ENCODE results near the gene AKT3. TPM values are rescaled to one million over a fixed set of nuclear protein-coding genes. Genes with fewer than 3 reads are reported as not detected.
"Not testable (repeated sequence)": the region's sequence is repeated elsewhere in the genome, so short reads cannot be mapped to it uniquely, and the experiment has no call there.

The AKT3 gene
- total RNA-seq, 4 donors from 2014 or later: 3.8 to 31.7 (median 8.6) TPM

- Histone ChIP-seq H3K9me3 (no peaks in the 10 kb centered on the region), H3K27me3 (no peaks in the 10 kb centered on the region), H3K4me3 (no peak overlapping the region), H3K4me1 (no peaks in the 10 kb centered on the region), H3K36me3 (no peaks in the 10 kb centered on the region), H3K27ac (no peak overlapping the region)
- DNase-seq (ENCODE audit: low spot score in 2 of 2): no peak
- TF ChIP-seq POLR2A (IDR thresholded peaks at IDR 0.05): no peak
- TF ChIP-seq EP300 (IDR thresholded peaks at IDR 0.05): no peak
- TF ChIP-seq, protein P1, sequence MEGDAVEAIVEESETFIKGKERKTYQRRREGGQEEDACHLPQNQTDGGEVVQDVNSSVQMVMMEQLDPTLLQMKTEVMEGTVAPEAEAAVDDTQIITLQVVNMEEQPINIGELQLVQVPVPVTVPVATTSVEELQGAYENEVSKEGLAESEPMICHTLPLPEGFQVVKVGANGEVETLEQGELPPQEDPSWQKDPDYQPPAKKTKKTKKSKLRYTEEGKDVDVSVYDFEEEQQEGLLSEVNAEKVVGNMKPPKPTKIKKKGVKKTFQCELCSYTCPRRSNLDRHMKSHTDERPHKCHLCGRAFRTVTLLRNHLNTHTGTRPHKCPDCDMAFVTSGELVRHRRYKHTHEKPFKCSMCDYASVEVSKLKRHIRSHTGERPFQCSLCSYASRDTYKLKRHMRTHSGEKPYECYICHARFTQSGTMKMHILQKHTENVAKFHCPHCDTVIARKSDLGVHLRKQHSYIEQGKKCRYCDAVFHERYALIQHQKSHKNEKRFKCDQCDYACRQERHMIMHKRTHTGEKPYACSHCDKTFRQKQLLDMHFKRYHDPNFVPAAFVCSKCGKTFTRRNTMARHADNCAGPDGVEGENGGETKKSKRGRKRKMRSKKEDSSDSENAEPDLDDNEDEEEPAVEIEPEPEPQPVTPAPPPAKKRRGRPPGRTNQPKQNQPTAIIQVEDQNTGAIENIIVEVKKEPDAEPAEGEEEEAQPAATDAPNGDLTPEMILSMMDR (IDR thresholded peaks at IDR 0.05): no peak
- TF ChIP-seq POLR2AphosphoS5 (IDR thresholded peaks at IDR 0.05): no peak
- WGBS: 85% methylated on average over 5 of the region's 5 CpGs
These were observed 182.9 kb downstream of the AKT3 start for GRCh38 chr1:243667133-243667532.

GRCh38 chr1:243663651-243664050 lies 186.4 kb downstream of the AKT3 start:
- no peaks in the 10 kb centered on the region for H3K27me3 ChIP-seq
- DNase-seq (ENCODE audit: low spot score in 2 of 2): no peak
- 100% methylated on average over 1 of the region's 1 CpG for WGBS
- H3K9me3 ChIP-seq: no peaks in the 10 kb centered on the region
- H3K4me3 ChIP-seq: no peak overlapping the region
- H3K36me3 ChIP-seq: no peaks in the 10 kb centered on the region
- H3K27ac ChIP-seq: no peak overlapping the region
- TF ChIP-seq EP300 (IDR thresholded peaks at IDR 0.05) (no peak), POLR2A (IDR thresholded peaks at IDR 0.05) (no peak), POLR2AphosphoS5 (IDR thresholded peaks at IDR 0.05) (no peak)
- TF ChIP-seq, protein P1 (IDR thresholded peaks at IDR 0.05): no peak
- no peaks in the 10 kb centered on the region for H3K4me1 ChIP-seq

DNA sequence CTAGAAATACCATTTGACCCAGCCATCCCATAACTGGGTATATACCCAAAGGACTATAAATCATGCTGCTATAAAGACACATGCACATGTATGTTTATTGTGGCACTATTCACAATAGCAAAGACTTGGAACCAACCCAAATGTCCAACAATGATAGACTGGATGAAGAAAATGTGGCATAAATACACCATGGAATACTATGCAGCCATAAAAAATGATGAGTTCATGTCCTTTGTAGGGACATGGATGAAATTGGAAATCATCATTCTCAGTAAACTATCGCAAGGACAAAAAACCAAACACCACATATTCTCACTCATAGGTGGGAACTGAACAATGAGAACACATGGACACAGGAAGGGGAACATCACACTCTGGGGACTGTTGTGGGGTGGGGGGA lies 187.9 kb downstream of the AKT3 start:
- H3K36me3 ChIP-seq; H3K27me3 ChIP-seq; H3K4me3 ChIP-seq; DNase-seq (ENCODE audit: low spot score in 2 of 2); H3K9me3 ChIP-seq; H3K4me1 ChIP-seq; H3K27ac ChIP-seq: not testable (repeated sequence)
- WGBS: 100% methylated on average over 1 of the region's 1 CpG

DNA sequence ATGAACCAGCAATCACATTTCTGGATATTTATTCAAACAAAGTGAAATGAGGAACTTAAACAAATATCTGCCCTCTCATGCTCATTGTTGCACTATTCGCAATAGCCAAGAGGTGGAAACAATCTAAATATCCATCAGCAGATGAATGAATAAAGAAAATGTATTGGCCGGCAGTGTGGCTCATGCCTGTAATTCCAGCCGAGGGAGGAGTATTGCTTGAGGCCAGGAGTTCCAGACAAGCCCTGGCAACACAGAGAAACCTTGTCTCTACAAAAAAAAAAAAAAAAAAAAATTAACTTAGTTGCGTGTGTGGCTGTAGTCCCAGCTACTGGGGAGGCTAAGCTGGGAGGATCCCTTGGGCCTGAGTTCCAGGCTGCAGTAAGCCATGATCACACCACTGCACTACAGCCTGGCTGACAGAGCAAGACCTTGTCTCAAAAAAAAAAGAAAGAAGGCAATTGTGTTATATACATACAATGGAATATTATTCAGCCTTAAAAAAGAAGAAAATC lies 191.4 kb downstream of the AKT3 start:
- no peak for DNase-seq (ENCODE audit: low spot score in 2 of 2)
- Histone ChIP-seq H3K27ac (no peak overlapping the region), H3K4me3 (no peak overlapping the region), H3K9me3 (no peaks in the 10 kb centered on the region), H3K36me3 (no peaks in the 10 kb centered on the region), H3K27me3 (no peaks in the 10 kb centered on the region), H3K4me1 (no peaks in the 10 kb centered on the region)
- 68% methylated on average over 4 of the region's 4 CpGs for WGBS
- TF ChIP-seq POLR2AphosphoS5 (IDR thresholded peaks at IDR 0.05): no peak
- TF ChIP-seq POLR2A (IDR thresholded peaks at IDR 0.05): no peak
- TF ChIP-seq EP300 (IDR thresholded peaks at IDR 0.05): no peak
- TF ChIP-seq, protein P1 (IDR thresholded peaks at IDR 0.05): no peak

GRCh38 chr1:243657793-243658192 lies 192.2 kb downstream of the AKT3 start:
- H3K4me3 ChIP-seq: no peak overlapping the region
- 97% methylated on average over 1 of the region's 1 CpG for WGBS
- no peaks in the 10 kb centered on the region for H3K9me3 ChIP-seq
- no peak overlapping the region for H3K27ac ChIP-seq
- DNase-seq (ENCODE audit: low spot score in 2 of 2): no peak
- H3K4me1 ChIP-seq: no peaks in the 10 kb centered on the region
- TF ChIP-seq EP300 (IDR thresholded peaks at IDR 0.05): no peak
- no peak for TF ChIP-seq POLR2A (IDR thresholded peaks at IDR 0.05)
- no peak for TF ChIP-seq POLR2AphosphoS5 (IDR thresholded peaks at IDR 0.05)
- TF ChIP-seq, protein P1 (IDR thresholded peaks at IDR 0.05): no peak
- H3K36me3 ChIP-seq: no peaks in the 10 kb centered on the region
- H3K27me3 ChIP-seq: no peaks in the 10 kb centered on the region

- WGBS: 96% methylated on average over 3 of the region's 3 CpGs
- H3K27me3 ChIP-seq; H3K9me3 ChIP-seq; DNase-seq (ENCODE audit: low spot score in 2 of 2); H3K4me3 ChIP-seq; H3K4me1 ChIP-seq; H3K27ac ChIP-seq; H3K36me3 ChIP-seq: not testable (repeated sequence)
These were observed 200.5 kb downstream of the AKT3 start for GRCh38 chr1:243649530-243649929.

All from suprapubic skin (tissue), 4 donors.